ENCODE results near the gene EAPP. TPM values are rescaled to one million over a fixed set of nuclear protein-coding genes. Genes with fewer than 3 reads are reported as not detected.
"Not testable (repeated sequence)": the region's sequence is repeated elsewhere in the genome, so short reads cannot be mapped to it uniquely, and the experiment has no call there.

The EAPP gene
- total RNA-seq, 1 donor from 2014 or later = 17.8 TPM

DNA sequence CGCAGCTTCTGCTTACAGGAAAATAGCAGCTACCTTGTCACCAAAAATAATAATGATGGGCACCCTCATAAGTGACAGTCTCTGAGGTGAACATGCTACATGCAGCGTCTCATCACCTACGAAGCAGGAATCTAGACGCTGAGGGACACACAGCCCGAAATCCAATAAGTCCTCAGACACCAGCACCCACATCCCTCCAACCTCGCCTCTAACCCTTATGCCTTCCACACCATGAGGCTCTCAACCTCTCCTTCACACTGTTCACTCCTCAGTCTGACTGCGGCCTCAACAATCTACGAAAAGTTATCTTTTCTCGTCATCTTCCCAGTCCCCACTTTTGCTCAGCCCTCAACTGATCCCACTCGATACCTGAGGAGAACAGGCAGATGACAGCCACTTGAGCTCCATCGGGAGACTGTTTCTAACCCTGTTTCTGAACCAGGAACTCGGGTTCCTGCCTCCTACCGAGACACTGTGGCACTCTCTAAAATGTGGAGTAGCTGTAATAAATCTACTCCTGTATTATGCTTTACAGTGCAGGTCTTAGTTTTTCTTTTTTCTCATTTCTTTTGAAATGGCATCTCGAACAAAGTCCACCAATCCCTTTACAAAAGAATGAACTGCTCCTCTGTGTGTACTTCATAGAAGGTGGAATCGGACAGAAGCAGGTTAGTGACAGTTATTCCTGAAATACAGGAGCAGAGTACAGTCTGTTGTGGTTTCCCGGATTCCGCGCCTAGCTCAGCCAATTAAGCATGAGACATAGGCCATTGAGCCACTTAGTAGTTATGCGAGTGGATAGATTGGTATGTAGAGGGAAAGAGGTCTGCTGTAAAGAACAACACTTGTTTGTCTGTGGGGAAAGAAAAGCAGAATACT is 919 bp upstream of the EAPP start:
- intact Hi-C loops (cut with DNase I); ATAC-seq (ENCODE audit: poor library complexity); DNase-seq: not testable (repeated sequence)

DNA sequence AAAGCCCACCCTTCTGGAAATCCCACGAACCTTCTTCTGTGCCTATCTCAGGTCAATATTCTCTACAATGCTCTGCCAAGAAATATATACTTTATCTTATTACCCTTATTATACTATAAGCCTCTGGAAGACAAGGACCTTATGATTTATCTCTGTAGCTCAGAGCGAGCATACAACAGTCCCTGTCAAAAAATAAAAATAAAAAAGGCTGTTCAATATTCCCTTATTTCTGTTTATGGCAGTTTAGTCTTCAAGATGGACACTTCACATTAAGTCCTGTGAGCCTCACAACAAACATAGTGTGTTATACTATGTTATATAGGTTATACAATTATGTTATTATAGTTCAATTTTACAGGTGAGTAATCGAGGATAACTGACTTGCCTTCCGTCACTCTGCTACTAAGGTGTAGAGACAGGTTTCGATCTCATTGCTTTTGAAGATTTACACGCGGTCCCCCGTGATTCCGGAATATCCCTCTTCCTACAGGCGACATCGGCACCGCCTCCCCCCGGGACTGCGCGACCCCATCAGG is 562 bp downstream of the EAPP start:
- ATAC-seq (ENCODE audit: poor library complexity) (no peak), DNase-seq (no peak)
- intact Hi-C loops (cut with DNase I) = no loop called here

DNA sequence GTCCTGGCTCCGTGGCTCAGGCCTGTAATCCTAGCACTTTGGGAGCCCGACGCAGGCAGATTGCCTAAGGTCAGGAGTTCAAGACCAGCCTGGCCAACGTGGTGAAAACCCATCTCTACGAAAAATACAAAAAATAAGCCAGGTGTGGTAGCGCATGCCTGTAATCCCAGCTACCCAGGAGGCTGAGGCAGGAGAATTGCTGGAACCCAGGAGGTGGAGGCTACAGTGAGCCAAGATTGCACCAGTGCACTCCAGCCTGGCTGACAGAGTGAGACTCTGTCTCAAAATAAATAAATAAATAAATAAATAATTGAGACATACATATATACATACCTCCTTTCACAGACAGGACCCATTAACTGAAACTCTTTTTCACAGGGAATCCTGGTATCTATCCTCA is 1.4 kb downstream of the EAPP start:
- DNase-seq; ATAC-seq (ENCODE audit: poor library complexity); intact Hi-C loops (cut with DNase I): not testable (repeated sequence)

DNA sequence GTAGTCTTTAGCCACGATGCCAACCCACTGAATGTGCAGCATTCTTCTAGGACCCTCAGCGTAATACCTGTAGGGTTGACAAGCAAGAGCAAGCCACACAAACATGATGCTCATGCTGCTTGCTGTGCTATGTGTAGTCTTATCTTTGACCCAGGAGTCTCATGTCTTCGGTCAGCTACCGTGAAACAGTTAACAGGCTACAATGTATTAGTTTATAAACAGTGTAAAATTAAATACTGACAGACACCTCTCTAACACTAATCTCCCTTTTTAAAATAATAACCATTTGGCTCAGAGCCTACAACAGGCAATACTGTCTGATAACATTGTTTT is 1.9 kb downstream of the EAPP start:
- intact Hi-C loops (cut with DNase I) = no loop called here
- ATAC-seq (ENCODE audit: poor library complexity) (no peak), DNase-seq (no peak)

DNA sequence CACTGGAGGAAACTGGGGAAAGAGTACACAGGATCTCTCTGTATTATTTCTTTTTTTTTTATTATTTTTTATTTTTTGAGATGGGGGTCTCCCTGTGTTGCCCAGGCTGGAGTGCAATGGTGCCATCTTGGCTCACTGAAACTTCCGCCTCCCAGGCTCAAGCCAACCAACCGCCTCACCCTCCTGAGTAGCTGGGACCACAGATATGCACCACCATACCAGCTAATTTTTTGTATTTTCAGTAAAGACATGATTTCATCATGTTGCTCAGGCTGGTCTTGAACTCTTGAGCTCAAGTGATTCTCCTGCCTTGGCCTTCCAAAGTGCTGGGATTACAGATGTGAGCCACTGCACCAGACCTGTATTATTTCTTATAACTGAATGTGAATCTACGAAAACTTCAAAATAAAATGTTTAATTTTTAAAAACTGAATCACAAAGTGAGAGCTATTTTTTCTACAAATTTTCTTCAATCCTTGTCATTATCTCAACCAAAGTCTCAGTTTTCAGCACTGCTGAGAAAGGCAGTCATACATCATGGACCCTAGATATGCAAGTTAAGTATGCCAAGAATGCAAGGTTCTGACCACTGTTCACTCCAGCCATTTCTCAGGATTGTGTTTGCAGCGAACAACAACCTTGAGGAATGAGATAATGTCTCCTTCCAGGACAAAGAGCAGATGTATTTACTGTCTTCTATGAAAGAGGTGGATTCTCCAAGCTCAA is 2.4 kb downstream of the EAPP start:
- intact Hi-C loops (cut with DNase I) = no loop called here
- ATAC-seq (ENCODE audit: poor library complexity) (no peak), DNase-seq (no peak)

DNA sequence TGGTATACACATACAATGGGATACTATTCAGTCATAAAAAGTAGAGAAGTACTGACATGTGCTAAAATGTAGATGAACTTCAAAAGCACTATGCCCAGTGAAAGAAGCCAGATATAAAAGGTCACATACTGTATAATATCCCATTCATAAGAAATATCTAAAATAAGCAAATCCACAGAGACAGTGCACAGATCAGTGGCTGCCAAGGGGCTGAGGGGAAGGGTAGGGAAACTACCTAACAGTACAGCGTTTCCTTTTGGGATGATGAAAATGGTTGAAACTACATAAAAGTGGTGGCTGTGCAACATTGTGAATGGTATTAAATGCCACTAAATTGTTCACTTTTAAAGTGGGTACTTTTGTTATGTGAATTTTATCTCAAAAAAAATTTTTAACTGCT is 11.9 kb downstream of the EAPP start:
- intact Hi-C loops (cut with DNase I) = no loop called here
- DNase-seq (no peak), ATAC-seq (ENCODE audit: poor library complexity) (no peak)

DNA sequence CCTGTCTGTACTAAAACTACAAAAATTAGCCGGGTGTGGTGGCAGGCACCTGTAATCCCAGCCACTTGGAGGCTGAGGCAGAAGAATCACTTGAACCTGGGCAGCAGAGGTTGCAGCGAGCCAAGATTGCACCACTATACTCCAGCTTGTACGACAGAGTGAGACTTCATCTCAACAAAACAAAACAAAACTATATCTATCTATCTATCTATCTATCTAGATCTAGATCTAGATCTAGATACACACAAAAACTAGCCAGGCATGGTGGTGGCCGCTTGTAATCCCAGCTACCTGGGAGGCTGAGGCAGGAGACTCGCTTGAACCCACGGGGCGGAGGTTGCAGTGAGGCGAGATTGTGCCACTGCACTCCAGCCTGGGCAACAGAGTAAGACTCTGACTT is 15.3 kb downstream of the EAPP start:
- DNase-seq; ATAC-seq (ENCODE audit: poor library complexity); intact Hi-C loops (cut with DNase I): not testable (repeated sequence)

DNA sequence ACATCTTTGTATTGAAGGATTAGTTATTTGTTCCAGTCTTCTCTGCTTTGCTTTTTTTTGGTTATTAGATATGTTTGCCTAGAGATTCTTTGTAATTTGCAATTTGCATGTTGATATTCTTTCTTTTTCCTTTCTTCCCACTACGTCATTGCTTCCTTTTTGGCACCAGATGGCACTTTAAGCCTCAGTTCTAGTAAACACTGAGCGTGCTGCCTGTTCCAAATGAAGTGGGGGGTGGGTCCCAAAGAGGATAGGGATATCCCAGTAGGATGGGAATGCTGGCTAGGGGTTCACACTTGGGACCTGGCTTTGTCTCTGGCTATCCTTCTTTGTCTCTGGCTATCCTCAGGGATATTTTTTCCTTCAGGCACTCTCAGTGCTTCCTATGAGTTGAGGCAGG is 17.0 kb downstream of the EAPP start:
- no peak for ATAC-seq (ENCODE audit: poor library complexity)
- DNase-seq = no peak
- intact Hi-C loops (cut with DNase I) = no loop called here

DNA sequence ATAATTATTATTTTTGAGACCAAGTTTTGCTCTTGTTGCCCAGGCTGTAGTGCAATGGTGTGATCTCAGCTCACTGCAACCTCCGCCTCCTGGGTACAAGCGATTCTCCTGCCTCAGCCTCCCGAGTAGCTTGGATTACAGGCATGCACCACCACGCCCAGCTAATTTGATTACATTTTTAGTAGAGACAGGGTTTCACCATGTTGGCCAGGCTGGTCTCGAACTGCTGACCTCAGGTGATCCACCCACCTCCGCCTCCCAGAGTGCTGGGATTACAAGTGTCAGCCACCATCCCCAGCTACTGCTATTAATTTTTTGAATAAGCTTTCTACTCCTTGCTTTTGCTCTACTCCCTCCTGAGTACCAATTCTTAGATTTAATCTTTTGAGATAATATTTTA is 18.4 kb downstream of the EAPP start:
- DNase-seq; intact Hi-C loops (cut with DNase I); ATAC-seq (ENCODE audit: poor library complexity): not testable (repeated sequence)

DNA sequence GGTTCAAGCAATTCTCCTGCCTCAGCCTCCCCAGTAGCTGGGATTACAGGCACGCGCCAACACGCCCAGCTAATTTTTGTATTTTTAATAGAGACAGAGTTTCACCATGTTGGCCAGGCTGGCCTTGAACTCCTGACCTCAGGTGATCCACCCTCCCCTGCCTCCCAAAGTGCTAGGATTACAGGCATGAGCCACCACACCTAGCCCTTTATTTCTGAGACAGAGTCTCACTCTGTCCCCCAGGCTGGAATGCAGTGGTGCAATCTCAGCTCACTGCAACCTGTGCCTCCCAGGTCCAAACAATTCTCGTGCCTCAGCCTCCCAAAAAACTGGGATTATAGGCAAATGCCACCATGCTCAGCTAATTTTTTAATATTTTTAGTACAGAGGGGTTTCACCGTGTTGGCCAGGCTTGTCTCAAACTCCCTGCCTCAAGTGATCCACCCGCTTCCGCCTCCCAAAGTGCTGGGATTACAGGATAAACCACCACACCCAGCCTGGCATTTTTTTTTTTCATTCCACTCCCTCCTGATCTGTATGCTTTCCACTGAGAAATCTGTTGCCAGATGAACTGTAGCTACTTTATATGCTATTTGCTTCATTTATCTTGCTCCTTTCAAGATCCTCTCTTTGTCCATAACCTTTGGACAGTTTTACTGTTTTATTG is 19.1 kb downstream of the EAPP start:
- DNase-seq; intact Hi-C loops (cut with DNase I); ATAC-seq (ENCODE audit: poor library complexity): not testable (repeated sequence)

DNA sequence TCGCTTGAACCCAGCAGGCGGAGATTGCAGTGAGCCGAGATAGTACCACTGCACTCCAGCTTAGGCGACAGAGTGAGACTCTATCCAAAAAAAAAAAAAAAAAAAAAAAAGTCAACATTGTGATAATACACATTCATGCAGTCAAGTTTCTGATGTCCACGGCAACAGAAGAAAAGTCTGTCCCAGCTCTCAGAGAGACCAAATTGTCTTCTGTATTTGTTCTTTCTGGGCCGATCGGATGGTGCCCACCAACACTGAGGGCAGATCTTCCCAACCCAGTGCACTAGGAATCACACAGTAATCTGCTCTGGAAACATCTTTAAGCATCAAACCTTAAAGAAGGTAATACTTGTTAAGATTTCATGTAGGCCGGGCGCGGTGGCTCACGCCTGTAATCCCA is 31.6 kb downstream of the EAPP start:
- intact Hi-C loops (cut with DNase I) = no loop called here
- DNase-seq = no peak
- no peak for ATAC-seq (ENCODE audit: poor library complexity)

DNA sequence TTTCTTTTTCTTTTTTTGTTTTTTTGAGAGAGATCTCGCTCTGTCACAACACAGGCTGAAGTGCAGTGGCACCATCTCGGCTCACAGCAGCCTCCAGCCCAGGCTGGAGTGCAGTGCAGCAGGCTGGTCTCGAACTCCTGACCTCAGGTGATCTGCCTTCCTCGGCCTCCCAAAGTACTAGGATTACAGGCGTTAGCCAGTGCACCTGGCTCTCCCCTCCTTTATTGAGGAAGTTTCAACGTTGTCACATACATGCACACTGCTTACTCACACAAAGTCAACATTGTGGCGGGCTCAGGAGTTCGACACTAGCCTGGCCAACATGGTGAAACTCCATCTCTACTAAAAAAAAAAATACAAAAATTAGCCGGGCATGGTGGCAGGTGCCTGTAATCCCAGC is 32.0 kb downstream of the EAPP start:
- intact Hi-C loops (cut with DNase I) = no loop called here
- DNase-seq (no peak), ATAC-seq (ENCODE audit: poor library complexity) (no peak)

DNA sequence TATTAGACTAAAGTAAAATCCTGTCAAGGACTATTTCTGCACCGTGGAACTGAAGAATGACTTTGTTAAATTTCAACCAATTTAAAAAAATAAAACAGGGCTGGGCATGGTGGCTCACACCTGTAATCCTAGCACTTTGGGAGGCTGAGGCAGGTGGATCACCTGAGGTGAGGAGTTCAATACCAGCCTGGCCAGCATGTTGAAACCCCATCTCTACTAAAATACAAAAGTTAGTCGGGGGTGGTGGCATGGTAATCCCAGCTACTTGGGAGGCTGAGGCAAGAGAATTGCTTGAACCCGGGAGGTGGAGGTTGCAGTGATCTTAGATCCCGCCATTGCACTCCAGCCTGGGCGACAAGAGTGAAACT is 34.4 kb downstream of the EAPP start:
- DNase-seq; ATAC-seq (ENCODE audit: poor library complexity); intact Hi-C loops (cut with DNase I): not testable (repeated sequence)

DNA sequence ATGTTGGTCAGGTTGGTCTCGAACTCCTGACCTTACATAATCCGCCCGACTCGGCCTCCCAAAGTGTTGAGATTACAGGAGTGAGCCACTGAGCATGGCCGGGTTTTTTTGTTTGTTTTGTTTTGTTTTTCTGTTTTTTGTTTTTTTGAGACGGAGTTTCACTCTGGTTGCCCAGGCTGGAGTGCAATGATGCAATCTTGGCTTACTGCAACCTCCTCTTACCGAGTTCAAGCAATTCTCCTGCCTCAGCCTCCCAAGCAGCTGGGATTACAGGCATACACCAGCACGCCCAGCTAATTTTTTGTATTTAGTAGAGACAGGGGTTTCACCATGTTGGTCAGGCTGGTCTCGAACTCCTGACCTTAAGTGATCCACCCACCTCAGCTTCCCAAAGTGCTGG is 35.5 kb downstream of the EAPP start:
- DNase-seq; ATAC-seq (ENCODE audit: poor library complexity); intact Hi-C loops (cut with DNase I): not testable (repeated sequence)

DNA sequence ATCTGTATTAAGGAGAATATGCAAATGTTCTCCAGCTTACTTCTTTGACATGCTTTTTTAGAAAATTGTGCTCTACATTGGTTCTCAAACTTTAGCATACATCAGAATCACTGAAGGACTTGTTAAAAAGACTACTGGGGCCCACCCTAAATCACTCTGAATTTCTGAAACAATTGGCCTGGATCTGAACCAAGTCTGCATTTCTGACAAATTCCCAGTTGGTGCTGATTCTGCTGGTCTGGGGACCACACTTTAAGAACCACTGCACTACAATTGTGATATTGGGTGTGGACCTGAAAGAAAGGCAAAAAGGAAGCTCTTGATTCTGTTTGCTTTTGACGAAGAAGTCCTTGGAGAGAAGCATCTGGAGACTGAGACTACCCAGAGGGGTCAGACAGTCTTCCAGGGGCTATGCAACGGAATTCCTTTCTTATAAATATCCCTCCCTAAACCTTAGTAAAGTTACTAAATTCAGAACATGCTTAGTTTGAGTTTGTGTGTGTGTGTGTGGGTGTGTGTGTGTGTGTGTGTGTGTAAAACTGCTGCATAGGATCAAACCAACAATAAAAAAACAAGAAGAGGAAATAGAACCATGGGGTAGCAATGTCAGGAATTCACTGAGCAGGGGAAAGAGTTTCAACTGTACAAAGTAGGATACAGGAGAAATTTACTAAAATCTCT is 36.8 kb downstream of the EAPP start:
- intact Hi-C loops (cut with DNase I) = no loop called here
- no peak for ATAC-seq (ENCODE audit: poor library complexity)
- no peak for DNase-seq

DNA sequence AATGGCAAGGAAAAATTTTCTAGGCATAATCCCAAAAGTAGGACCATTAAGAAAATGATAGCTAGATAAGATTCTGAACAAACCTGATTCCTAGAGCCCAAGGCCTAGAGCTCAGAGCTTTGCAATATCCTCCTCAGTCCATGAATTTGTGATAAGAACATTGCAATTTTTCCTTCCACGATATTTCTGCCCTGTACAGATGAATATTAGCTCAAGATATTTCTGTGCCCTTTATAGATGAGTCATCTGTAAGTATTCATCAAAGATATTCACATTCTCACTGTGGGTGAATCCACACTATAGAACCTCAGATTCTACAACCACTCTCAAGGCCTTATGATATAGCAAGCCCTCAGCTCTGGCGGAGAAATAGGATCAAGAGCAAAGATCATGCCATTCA is 37.5 kb downstream of the EAPP start:
- ATAC-seq (ENCODE audit: poor library complexity) = no peak
- DNase-seq = no peak
- intact Hi-C loops (cut with DNase I) = no loop called here

DNA sequence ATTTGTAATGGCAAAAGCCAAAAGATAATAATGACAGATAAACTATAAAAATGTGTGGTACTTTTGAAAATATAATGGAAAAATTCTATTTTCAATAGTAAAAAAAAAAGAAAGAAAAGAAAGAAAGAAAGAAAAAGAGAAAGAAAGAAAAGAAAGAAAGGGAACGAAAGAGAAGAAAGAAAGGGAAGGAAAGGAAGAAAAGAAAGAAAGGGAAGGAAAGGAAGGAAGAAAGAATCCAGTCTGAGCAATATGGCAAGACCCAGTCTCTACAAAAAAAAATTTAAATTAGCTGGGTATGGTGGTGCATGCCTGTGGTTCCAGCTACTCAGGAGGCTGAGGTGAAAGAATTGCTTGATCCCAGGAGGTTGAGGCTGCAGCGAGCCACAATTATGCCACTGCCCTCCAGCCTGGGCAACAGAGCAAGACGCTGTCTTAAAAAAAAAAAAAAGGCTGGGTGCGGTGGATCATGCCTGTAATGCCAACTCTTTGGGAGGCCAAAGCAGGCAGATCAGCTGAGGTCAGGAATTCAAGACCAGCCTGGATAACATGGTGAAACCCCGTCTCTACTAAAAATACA is 38.4 kb downstream of the EAPP start:
- intact Hi-C loops (cut with DNase I) = no loop called here
- DNase-seq (no peak), ATAC-seq (ENCODE audit: poor library complexity) (no peak)

DNA sequence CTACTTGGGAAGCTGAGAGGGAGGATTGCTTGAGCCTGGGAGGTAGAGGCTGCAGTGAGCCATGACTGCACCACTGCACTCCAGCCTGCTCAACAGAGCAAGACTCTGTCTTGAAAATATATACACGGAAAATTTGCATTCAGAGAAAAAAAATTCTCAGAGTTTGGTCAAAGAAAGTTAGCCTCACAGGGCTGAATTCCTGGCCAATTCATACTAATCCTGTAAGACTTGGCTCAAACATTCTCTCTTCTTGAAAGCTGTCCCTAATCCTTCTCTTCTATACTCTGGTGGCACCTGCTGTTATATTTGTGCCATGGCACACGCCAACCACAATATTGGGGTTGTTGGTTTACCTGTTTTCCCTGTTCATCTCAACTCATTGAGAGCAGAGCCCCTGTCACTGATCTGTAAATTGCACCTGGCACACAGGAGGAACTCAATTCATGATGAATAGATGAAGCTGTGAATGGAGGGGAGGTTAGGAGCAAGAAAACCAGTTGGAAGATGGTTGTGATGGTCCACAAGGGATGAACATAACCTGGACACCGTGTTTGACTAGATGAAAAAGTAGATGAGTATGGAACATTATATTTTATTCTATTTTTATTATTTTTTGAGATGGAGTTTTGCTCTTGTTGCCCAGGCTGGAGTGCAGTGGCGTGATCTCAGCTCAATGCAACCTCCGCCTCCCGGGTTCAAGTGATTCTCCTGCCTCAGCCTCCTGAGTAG is 40.7 kb downstream of the EAPP start:
- DNase-seq (no peak), ATAC-seq (ENCODE audit: poor library complexity) (no peak)
- intact Hi-C loops (cut with DNase I) = loop anchor here (10.0 kb wide), 1 partner anchor 164 kb away; no protein-coding TSS in a partner anchor
